Keratinocyte (primary cell): ENCODE data around the gene BCAP31. TPM values are rescaled to one million over a fixed set of nuclear protein-coding genes. Genes with fewer than 3 reads are reported as not detected.
"Not testable (repeated sequence)": the region's sequence is repeated elsewhere in the genome, so short reads cannot be mapped to it uniquely, and the experiment has no call there.

ENCODE experiments used
- DNase-seq: peaks from one replicate; pipeline ENCODE4 v3.0.0-alpha.2; 2011; ENCODE audit warnings: low read depth, missing footprints, low spot score
- FAIRE-seq: peaks from 2 replicates; lab custom pipeline; 2011; peaks lifted over from hg19 to GRCh38; lab: Jason Lieb, UNC
- H2AFZ ChIP-seq: 2 replicates; pipeline ENCODE4 v1.6.0; 2012; ENCODE audit warnings: low read length, control low read depth, inconsistent platforms; ENCODE audit not compliant: control insufficient read depth
- H3K27ac ChIP-seq: 2 replicates; pipeline ENCODE4 v1.5.1; 2011; ENCODE audit warnings: low read length; ENCODE audit not compliant: control insufficient read depth, insufficient read depth
- H3K27me3 ChIP-seq: 3 replicates; pipeline ENCODE4 v1.6.0; 2011; ENCODE audit warnings: low read length; ENCODE audit not compliant: control insufficient read depth, insufficient read depth; ENCODE audit errors: extremely low read depth
- H3K36me3 ChIP-seq, 2 experiments: 2 replicates in 1 of 2; 3 replicates in 1 of 2; pipeline ENCODE4 v1.5.1; 2011; ENCODE audit warnings: low read length in 2 of 2, mild to moderate bottlenecking in 1 of 2; ENCODE audit not compliant: control insufficient read depth in 2 of 2, insufficient read depth in 2 of 2; ENCODE audit errors: extremely low read depth in 1 of 2
- H3K4me1 ChIP-seq: 3 replicates; pipeline ENCODE4 v1.5.1; 2011; ENCODE audit warnings: low read length; ENCODE audit not compliant: control insufficient read depth, insufficient read depth; ENCODE audit errors: extremely low read depth
- H3K4me2 ChIP-seq: 3 replicates; pipeline ENCODE4 v1.6.0; 2011; ENCODE audit warnings: low read depth, low read length; ENCODE audit not compliant: control insufficient read depth, insufficient read depth; ENCODE audit errors: extremely low read depth
- H3K4me3 ChIP-seq, 3 experiments: fragments of 200-600 bp in 1 of 3; sonication (generic) in 1 of 3; 2 replicates in 2 of 3; 3 replicates in 1 of 3; pipeline ENCODE4 v1.5.1; 2011 to 2016; ENCODE audit warnings: low read length in 3 of 3, mild to moderate bottlenecking in 3 of 3, control low read depth in 2 of 3, inconsistent platforms in 1 of 3, low read depth in 1 of 3, mixed read lengths in 1 of 3, mixed run types in 1 of 3, moderate library complexity in 1 of 3; ENCODE audit not compliant: control insufficient read depth in 2 of 3, insufficient read depth in 2 of 3; ENCODE audit errors: extremely low read depth in 1 of 3
- H3K79me2 ChIP-seq: 2 replicates; pipeline ENCODE4 v1.6.0; 2012; ENCODE audit warnings: low read length; ENCODE audit not compliant: control insufficient read depth, insufficient read depth
- H3K9ac ChIP-seq: 3 replicates; pipeline ENCODE4 v1.6.0; 2011; ENCODE audit warnings: low read length; ENCODE audit not compliant: control insufficient read depth, insufficient read depth; ENCODE audit errors: extremely low read depth
- H3K9me1 ChIP-seq: 3 replicates; pipeline ENCODE4 v1.6.0; 2011; ENCODE audit warnings: low read length; ENCODE audit not compliant: control insufficient read depth, insufficient read depth; ENCODE audit errors: extremely low read depth
- H3K9me3 ChIP-seq: 2 replicates; pipeline ENCODE4 v1.5.1; 2012; ENCODE audit warnings: low read depth, low read length; ENCODE audit not compliant: control insufficient read depth
- H4K20me1 ChIP-seq: 3 replicates; pipeline ENCODE4 v1.6.0; 2011; ENCODE audit warnings: low read length; ENCODE audit not compliant: control insufficient read depth, insufficient read depth; ENCODE audit errors: extremely low read depth
- EZH2 ChIP-seq: IDR thresholded peaks from one replicate; pipeline ENCODE4 v1.6.1; 2012; ENCODE audit warnings: inconsistent platforms, mild to moderate bottlenecking, low read length, moderate library complexity
- dilution Hi-C: fragments of 300-500 bp; cut with MboI; formaldehyde crosslinking; loops from one replicate; pipeline ENCODE4 v1.7.0; 2020; ENCODE audit warnings: low sequenced_read_pairs; ENCODE audit not compliant: extremely low pct_ligation_motif_present
- polyA plus RNA-seq, 5 experiments: library from polyadenylated mRNA; depleted of rRNA in 3 of 5; stranded (reverse) in 3 of 5; stranded (forward) in 1 of 5; unstranded in 1 of 5; fragments of >200 nt; gene quantifications; 1 replicate in 1 of 5; 2 replicates in 3 of 5; 3 replicates in 1 of 5; pipeline versions ENCODE4 v1.2.1 to v1.2.3, GENCODE V29; 2011 to 2012; ENCODE audit warnings: missing spikeins in 2 of 5, low read depth in 1 of 5, low replicate concordance in 1 of 5
- TF ChIP-seq, protein P1 (sequence below), 3 experiments: IDR thresholded peaks in 1 of 3; conservative IDR thresholded peaks in 1 of 3; optimal IDR thresholded peaks in 1 of 3; 2 replicates in 2 of 3; 3 replicates in 1 of 3; pipeline versions ENCODE3 to v1.5.1; 2011; ENCODE audit warnings: low read length in 3 of 3, mild to moderate bottlenecking in 3 of 3, moderate library complexity in 2 of 3, control low read depth in 1 of 3, inconsistent platforms in 1 of 3; ENCODE audit not compliant: insufficient read depth in 2 of 3; ENCODE audit errors: extremely low read depth in 1 of 3

BCAP31 gene
- polyA plus RNA-seq, 1 donor (not counting 4 experiments of a cell fraction or from before 2014, with no cell fraction given) = 262 TPM

GRCh38 chrX:153696100-153696499 lies 28.1 kb downstream of the BCAP31 start:
- no peaks in the 10 kb centered on the region for H3K9me3 ChIP-seq
- H3K4me2 ChIP-seq = no peak overlapping the region
- peaks cover 0 to 3% of the 10 kb centered on the region in 2 experiments for H3K36me3 ChIP-seq
- no peaks in the 10 kb centered on the region for H3K9me1 ChIP-seq
- no peaks in the 10 kb centered on the region for H3K79me2 ChIP-seq
- H3K4me1 ChIP-seq = no peaks in the 10 kb centered on the region
- dilution Hi-C loops = no loop called here
- DNase-seq (no peak), FAIRE-seq (no peak)
- no peak overlapping the region for H2AFZ ChIP-seq
- H3K9ac ChIP-seq = no peak overlapping the region
- TF ChIP-seq EZH2 = no peak
- TF ChIP-seq, protein P1, sequence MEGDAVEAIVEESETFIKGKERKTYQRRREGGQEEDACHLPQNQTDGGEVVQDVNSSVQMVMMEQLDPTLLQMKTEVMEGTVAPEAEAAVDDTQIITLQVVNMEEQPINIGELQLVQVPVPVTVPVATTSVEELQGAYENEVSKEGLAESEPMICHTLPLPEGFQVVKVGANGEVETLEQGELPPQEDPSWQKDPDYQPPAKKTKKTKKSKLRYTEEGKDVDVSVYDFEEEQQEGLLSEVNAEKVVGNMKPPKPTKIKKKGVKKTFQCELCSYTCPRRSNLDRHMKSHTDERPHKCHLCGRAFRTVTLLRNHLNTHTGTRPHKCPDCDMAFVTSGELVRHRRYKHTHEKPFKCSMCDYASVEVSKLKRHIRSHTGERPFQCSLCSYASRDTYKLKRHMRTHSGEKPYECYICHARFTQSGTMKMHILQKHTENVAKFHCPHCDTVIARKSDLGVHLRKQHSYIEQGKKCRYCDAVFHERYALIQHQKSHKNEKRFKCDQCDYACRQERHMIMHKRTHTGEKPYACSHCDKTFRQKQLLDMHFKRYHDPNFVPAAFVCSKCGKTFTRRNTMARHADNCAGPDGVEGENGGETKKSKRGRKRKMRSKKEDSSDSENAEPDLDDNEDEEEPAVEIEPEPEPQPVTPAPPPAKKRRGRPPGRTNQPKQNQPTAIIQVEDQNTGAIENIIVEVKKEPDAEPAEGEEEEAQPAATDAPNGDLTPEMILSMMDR (optimal IDR thresholded peaks at IDR 0.05 in 1 of 3, IDR thresholded peaks at IDR 0.05 in 1 of 3, conservative IDR thresholded peaks at IDR 0.05 in 1 of 3; ENCODE audit: extremely low read depth in 1 of 3, insufficient read depth in 2 of 3, low read length in 3 of 3) = no peak
- no peak overlapping the region for H3K4me3 ChIP-seq
- no peak overlapping the region for H3K27ac ChIP-seq
- no peaks in the 10 kb centered on the region for H4K20me1 ChIP-seq
- no peaks in the 10 kb centered on the region for H3K27me3 ChIP-seq

DNA sequence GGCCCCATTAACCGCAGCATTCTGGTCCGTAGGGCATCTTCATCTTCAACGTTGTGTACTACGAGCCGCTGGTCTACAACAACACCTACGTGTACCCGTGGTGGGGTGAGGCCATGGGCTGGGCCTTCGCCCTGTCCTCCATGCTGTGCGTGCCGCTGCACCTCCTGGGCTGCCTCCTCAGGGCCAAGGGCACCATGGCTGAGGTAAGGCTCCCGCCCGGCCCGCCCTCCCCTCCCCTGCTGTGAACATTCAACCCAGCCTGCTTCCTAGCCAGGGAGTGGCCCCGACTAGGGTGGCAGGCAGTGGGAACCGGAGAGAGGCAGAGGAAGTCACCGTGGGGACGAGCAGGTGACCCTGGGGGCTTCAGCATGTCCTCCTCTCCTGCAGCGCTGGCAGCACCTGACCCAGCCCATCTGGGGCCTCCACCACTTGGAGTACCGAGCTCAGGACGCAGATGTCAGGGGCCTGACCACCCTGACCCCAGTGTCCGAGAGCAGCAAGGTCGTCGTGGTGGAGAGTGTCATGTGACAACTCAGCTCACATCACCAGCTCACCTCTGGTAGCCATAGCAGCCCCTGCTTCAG lies 29.4 kb downstream of the BCAP31 start:
- Histone ChIP-seq H3K27ac (no peak overlapping the region), H3K36me3 (no peaks in the 10 kb centered on the region), H3K4me3 (no peak overlapping the region), H3K27me3 (no peaks in the 10 kb centered on the region), H3K4me1 (peaks cover 7% of the 10 kb centered on the region), H3K79me2 (peaks cover 6% of the 10 kb centered on the region), H3K4me2 (no peak overlapping the region), H3K9me3 (no peaks in the 10 kb centered on the region), H3K9me1 (no peaks in the 10 kb centered on the region), H2AFZ (no peak overlapping the region), H4K20me1 (no peaks in the 10 kb centered on the region), H3K9ac (no peak overlapping the region)
- no peak for FAIRE-seq
- dilution Hi-C loops = no loop called here
- TF ChIP-seq, protein P1 (optimal IDR thresholded peaks at IDR 0.05 in 1 of 3, IDR thresholded peaks at IDR 0.05 in 1 of 3, conservative IDR thresholded peaks at IDR 0.05 in 1 of 3; ENCODE audit: extremely low read depth in 1 of 3, insufficient read depth in 2 of 3, low read length in 3 of 3) = no peak
- TF ChIP-seq EZH2 = no peak
- no peak for DNase-seq

DNA sequence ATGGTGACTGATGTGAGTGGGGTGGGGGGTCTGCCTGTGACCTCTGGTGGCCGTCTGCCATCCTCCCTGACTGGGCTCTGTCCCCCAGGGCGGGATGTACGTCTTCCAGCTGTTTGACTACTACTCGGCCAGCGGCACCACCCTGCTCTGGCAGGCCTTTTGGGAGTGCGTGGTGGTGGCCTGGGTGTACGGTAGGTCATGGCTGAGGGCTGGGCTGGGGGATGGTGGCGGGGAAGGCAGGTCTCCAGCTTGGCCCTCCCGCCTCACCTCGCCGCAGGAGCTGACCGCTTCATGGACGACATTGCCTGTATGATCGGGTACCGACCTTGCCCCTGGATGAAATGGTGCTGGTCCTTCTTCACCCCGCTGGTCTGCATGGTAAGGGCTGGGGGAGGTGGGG lies 29.9 kb downstream of the BCAP31 start:
- H3K4me3 ChIP-seq, H3K4me1 ChIP-seq, FAIRE-seq, dilution Hi-C loops, H3K9me3 ChIP-seq, H3K36me3 ChIP-seq, H3K27me3 ChIP-seq, H2AFZ ChIP-seq, H3K27ac ChIP-seq, H4K20me1 ChIP-seq, DNase-seq, H3K9ac ChIP-seq, H3K9me1 ChIP-seq, H3K4me2 ChIP-seq: not testable (repeated sequence)
- peaks cover 11% of the 10 kb centered on the region for H3K79me2 ChIP-seq
